Measurements from ENCODE around the gene CLCN3. TPM values are rescaled to one million over a fixed set of nuclear protein-coding genes. Genes with fewer than 3 reads are reported as not detected.

The CLCN3 gene
- total and polyA plus RNA-seq, 9 of the 15 experiments (the other 6 are each of a cell fraction or from before 2014, with no cell fraction given): 12.7 to 60.6 (median 38.5) TPM

- no peak for TF ChIP-seq ZNF518B (CRISPR knock-in tag; IDR thresholded peaks at IDR 0.05)
- no peak for TF ChIP-seq ZNF175 (CRISPR knock-in tag; IDR thresholded peaks at IDR 0.05; ENCODE audit: low read depth)
- TF ChIP-seq ZNF232 (CRISPR knock-in tag; IDR thresholded peaks at IDR 0.05): no peak
- no peak for TF ChIP-seq CHD1 (IDR thresholded peaks at IDR 0.05; ENCODE audit: low read length)
- TF ChIP-seq JUND (IDR thresholded peaks at IDR 0.05; ENCODE audit: borderline replicate concordance, low read depth, low read length): peak; percentile 78
- TF ChIP-seq JUND (tag; IDR thresholded peaks at IDR 0.05; ENCODE audit: borderline replicate concordance, low read depth, low read length): peak; percentile 47; the same call in 1 of the 3 replicates
- TF ChIP-seq ZNF696 (CRISPR knock-in tag; conservative IDR thresholded peaks at IDR 0.05): no peak
- no peak for TF ChIP-seq BRF1 (IDR thresholded peaks at IDR 0.05; ENCODE audit: borderline replicate concordance, extremely low read depth, insufficient read length)
- no peak for TF ChIP-seq ZNF717 (CRISPR knock-in tag; IDR thresholded peaks at IDR 0.05)
- peak; percentile 26; the same call in 1 of the 2 replicates for TF ChIP-seq NFIC (IDR thresholded peaks at IDR 0.05)
- TF ChIP-seq HDAC2 (IDR thresholded peaks at IDR 0.05): peak; percentile 62; the same call in 1 of the 2 replicates
- no peak for TF ChIP-seq ZFP30 (CRISPR knock-in tag; IDR thresholded peaks at IDR 0.05; ENCODE audit: borderline replicate concordance)
- 0 out of 2 replicates have a peak, but pooled peaks have one; percentile 33 for TF ChIP-seq RB1 (IDR thresholded peaks at IDR 0.05; ENCODE audit: low read depth)
- no peak for TF ChIP-seq ZNF449 (CRISPR knock-in tag; IDR thresholded peaks at IDR 0.05)
- TF ChIP-seq HMBOX1 (IDR thresholded peaks at IDR 0.05): peak; percentile 58; the same call in 1 of the 2 replicates
- no peak for TF ChIP-seq ERF (CRISPR knock-in tag; IDR thresholded peaks at IDR 0.05)
- no peak for TF ChIP-seq CHAMP1 (IDR thresholded peaks at IDR 0.05)
- TF ChIP-seq SMC3 (conservative IDR thresholded peaks at IDR 0.05; ENCODE audit: insufficient read depth, low read depth, low read length): no peak
- peak; percentile 91 for TF ChIP-seq ATF1 (CRISPR knock-in tag; IDR thresholded peaks at IDR 0.05)
- TF ChIP-seq ATF1 (tag; IDR thresholded peaks at IDR 0.05): peak; percentile 98
Measured at GRCh38 chr4:169611991-169612870, 8.1 kb upstream of the CLCN3 start, which contains the start of gene NEK1 (continued).

Data from K562 (cell line).